SK-N-SH treated with all-trans-retinoic acid at 6 μM for 48 hours (cell line): Measurements from ENCODE around the gene PCSK5.

ENCODE experiments used
- ARNTL ChIP-seq: fragments of 450-650 bp; formaldehyde crosslinking; IDR thresholded peaks from 2 replicates; pipeline ENCODE4 v1.5.0; 2020; ENCODE audit warnings: low read depth, mild to moderate bottlenecking, moderate library complexity, borderline replicate concordance
- CSRNP3 ChIP-seq: fragments of 250-450 bp; sonication (Bioruptor Pico); IDR thresholded peaks from 2 replicates; pipeline ENCODE4 v1.5.1; 2021; ENCODE audit warnings: mild to moderate bottlenecking, moderate library complexity
- ESRRG ChIP-seq: fragments of 250-450 bp; sonication (Bioruptor Pico); IDR thresholded peaks from 2 replicates; pipeline ENCODE4 v1.6.1; 2021; ENCODE audit warnings: mild to moderate bottlenecking
- PATZ1 ChIP-seq: fragments of 250-450 bp; sonication (Bioruptor Pico); IDR thresholded peaks from 2 replicates; pipeline ENCODE4 v1.8.0; 2020; ENCODE audit warnings: mild to moderate bottlenecking, moderate library complexity, borderline replicate concordance
- PPARA ChIP-seq: fragments of 250-450 bp; sonication (Bioruptor Pico); IDR thresholded peaks from 2 replicates; pipeline ENCODE4 v1.5.0; 2020; ENCODE audit warnings: mild to moderate bottlenecking, borderline replicate concordance
- RARB ChIP-seq: fragments of 250-450 bp; sonication (Bioruptor Pico); IDR thresholded peaks from 2 replicates; pipeline ENCODE4 v1.8.0; 2021; ENCODE audit warnings: mild to moderate bottlenecking, moderate library complexity
- SNAI2 ChIP-seq: fragments of 250-450 bp; sonication (Bioruptor Pico); IDR thresholded peaks from 2 replicates; pipeline ENCODE4 v1.5.0; 2020; ENCODE audit warnings: mild to moderate bottlenecking, moderate library complexity
- TCF4 ChIP-seq: fragments of 250-450 bp; sonication (Bioruptor Pico); IDR thresholded peaks from 2 replicates; pipeline ENCODE4 v1.8.0; 2021; ENCODE audit warnings: mild to moderate bottlenecking, moderate library complexity, borderline replicate concordance
- ZC3H10 ChIP-seq: fragments of 250-450 bp; sonication (Bioruptor Pico); IDR thresholded peaks from 2 replicates; pipeline ENCODE4 v1.5.1; 2021; ENCODE audit warnings: mild to moderate bottlenecking, moderate library complexity
- ZFP3 ChIP-seq: fragments of 250-450 bp; sonication (Bioruptor Pico); IDR thresholded peaks from 2 replicates; pipeline ENCODE4 v1.5.0; 2020; ENCODE audit warnings: mild to moderate bottlenecking, moderate library complexity
- ZNF565 ChIP-seq: fragments of 450-650 bp; formaldehyde crosslinking; conservative IDR thresholded peaks from 2 replicates; pipeline ENCODE4 v1.5.0; 2020; ENCODE audit warnings: low read depth, mild to moderate bottlenecking, moderate library complexity
- ZNF70 ChIP-seq: fragments of 450-650 bp; formaldehyde crosslinking; IDR thresholded peaks from 2 replicates; pipeline ENCODE4 v1.5.0; 2020; ENCODE audit warnings: mild to moderate bottlenecking, moderate library complexity
- TF ChIP-seq, protein P1 (sequence below): fragments of 250-450 bp; sonication (Bioruptor Pico); IDR thresholded peaks from 2 replicates; pipeline ENCODE4 v1.5.0; 2020; ENCODE audit warnings: mild to moderate bottlenecking, moderate library complexity

- TF ChIP-seq ESRRG (CRISPR knock-in tag) (no peak), TCF4 (no peak), ZFP3 (no peak), ARNTL (CRISPR knock-in tag) (no peak), CSRNP3 (CRISPR knock-in tag) (no peak), PPARA (CRISPR knock-in tag) (no peak), ZC3H10 (CRISPR knock-in tag) (no peak), RARB (CRISPR knock-in tag) (no peak), ZNF70 (no peak), PATZ1 (CRISPR knock-in tag) (no peak), SNAI2 (CRISPR knock-in tag) (no peak), ZNF565 (CRISPR knock-in tag) (no peak)
- TF ChIP-seq, protein P1, sequence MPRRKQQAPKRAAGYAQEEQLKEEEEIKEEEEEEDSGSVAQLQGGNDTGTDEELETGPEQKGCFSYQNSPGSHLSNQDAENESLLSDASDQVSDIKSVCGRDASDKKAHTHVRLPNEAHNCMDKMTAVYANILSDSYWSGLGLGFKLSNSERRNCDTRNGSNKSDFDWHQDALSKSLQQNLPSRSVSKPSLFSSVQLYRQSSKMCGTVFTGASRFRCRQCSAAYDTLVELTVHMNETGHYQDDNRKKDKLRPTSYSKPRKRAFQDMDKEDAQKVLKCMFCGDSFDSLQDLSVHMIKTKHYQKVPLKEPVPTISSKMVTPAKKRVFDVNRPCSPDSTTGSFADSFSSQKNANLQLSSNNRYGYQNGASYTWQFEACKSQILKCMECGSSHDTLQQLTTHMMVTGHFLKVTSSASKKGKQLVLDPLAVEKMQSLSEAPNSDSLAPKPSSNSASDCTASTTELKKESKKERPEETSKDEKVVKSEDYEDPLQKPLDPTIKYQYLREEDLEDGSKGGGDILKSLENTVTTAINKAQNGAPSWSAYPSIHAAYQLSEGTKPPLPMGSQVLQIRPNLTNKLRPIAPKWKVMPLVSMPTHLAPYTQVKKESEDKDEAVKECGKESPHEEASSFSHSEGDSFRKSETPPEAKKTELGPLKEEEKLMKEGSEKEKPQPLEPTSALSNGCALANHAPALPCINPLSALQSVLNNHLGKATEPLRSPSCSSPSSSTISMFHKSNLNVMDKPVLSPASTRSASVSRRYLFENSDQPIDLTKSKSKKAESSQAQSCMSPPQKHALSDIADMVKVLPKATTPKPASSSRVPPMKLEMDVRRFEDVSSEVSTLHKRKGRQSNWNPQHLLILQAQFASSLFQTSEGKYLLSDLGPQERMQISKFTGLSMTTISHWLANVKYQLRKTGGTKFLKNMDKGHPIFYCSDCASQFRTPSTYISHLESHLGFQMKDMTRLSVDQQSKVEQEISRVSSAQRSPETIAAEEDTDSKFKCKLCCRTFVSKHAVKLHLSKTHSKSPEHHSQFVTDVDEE (CRISPR knock-in tag), result no peak
Observed at GRCh38 chr9:76216161-76216649, 325.7 kb downstream of the PCSK5 start.
